Right atrium auricular region (tissue), 2 donors: Measurements from ENCODE around the gene KRT33A. TPM values are rescaled to one million over a fixed set of nuclear protein-coding genes. Genes with fewer than 3 reads are reported as not detected.

Experiments
- DNase-seq: peaks from one replicate; pipeline ENCODE4 v3.0.0-alpha.2; 2019; ENCODE audit warnings: low spot score
- H3K27ac ChIP-seq, 2 donors: fragments of 200-600 bp; sonication (generic); 1 replicate in 1 of 2; 2 replicates in 1 of 2; pipeline ENCODE4 v1.5.1; 2016 to 2019
- H3K27me3 ChIP-seq, 2 donors: fragments of 200-600 bp; sonication (generic); one replicate each; pipeline versions ENCODE4 v1.5.1 to v1.6.0; 2017 to 2019
- H3K36me3 ChIP-seq: fragments of 200-600 bp; sonication (generic); one replicate; pipeline ENCODE4 v1.5.1; 2016
- H3K4me1 ChIP-seq, 2 donors: fragments of 200-600 bp; sonication (generic); one replicate each; pipeline versions ENCODE4 v1.5.1 to v1.6.0; 2017 to 2019
- H3K4me3 ChIP-seq, 2 donors: fragments of 200-600 bp; sonication (generic); 1 replicate in 1 of 2; 2 replicates in 1 of 2; pipeline ENCODE4 v1.5.1; 2017 to 2019; ENCODE audit warnings: mild to moderate bottlenecking in 1 of 2, moderate library complexity in 1 of 2
- H3K9me3 ChIP-seq, 2 donors: fragments of 200-600 bp; sonication (generic); one replicate each; pipeline ENCODE4 v1.5.1; 2019
- CTCF ChIP-seq, 2 donors: fragments of 200-600 bp; sonication (generic); IDR thresholded peaks; one replicate each; pipeline ENCODE4 v1.5.1; 2019; ENCODE audit warnings: antibody characterized with exemption in 2 of 2
- total RNA-seq, 2 donors: library from RNA; depleted of rRNA; stranded (reverse); fragments of >200 nt; gene quantifications; one replicate each; pipeline ENCODE4 v1.1.0, GENCODE V29; 2016

KRT33A gene
- total RNA-seq, 2 donors from 2014 or later, result not detected

- DNase-seq, result no peak
- Histone ChIP-seq H3K4me1 (no peaks in the 10 kb centered on the region), H3K9me3 (no peaks in the 10 kb centered on the region), H3K4me3 (no peak overlapping the region), H3K36me3 (no peaks in the 10 kb centered on the region), H3K27me3 (no peaks in the 10 kb centered on the region), H3K27ac (no peak overlapping the region)
- TF ChIP-seq CTCF (IDR thresholded peaks at IDR 0.05), result no peak
Measured at GRCh38 chr17:41331606-41332005, 19.0 kb downstream of the KRT33A start.

- no peak for DNase-seq
- H3K27me3 ChIP-seq, result no peaks in the 10 kb centered on the region
Measured at GRCh38 chr17:41329279-41329948, 21.2 kb downstream of the KRT33A start.

GRCh38 chr17:41328207-41328606 lies 22.4 kb downstream of the KRT33A start:
- H3K4me3 ChIP-seq, result no peak overlapping the region
- H3K27me3 ChIP-seq, result no peaks in the 10 kb centered on the region
- no peak for DNase-seq
- H3K9me3 ChIP-seq, result no peaks in the 10 kb centered on the region
- H3K36me3 ChIP-seq, result no peaks in the 10 kb centered on the region
- H3K27ac ChIP-seq, result no peak overlapping the region
- no peak for TF ChIP-seq CTCF (IDR thresholded peaks at IDR 0.05)
- no peaks in the 10 kb centered on the region for H3K4me1 ChIP-seq

More at GRCh38 chr17:41329279-41329948, 21.2 kb downstream of the KRT33A start:
- H3K9me3 ChIP-seq, result no peaks in the 10 kb centered on the region
- TF ChIP-seq CTCF (IDR thresholded peaks at IDR 0.05), result peak; percentile 33 to 54
- no peak overlapping the region for H3K4me3 ChIP-seq
- H3K27ac ChIP-seq, result no peak overlapping the region
- no peaks in the 10 kb centered on the region for H3K4me1 ChIP-seq
- no peaks in the 10 kb centered on the region for H3K36me3 ChIP-seq

GRCh38 chr17:41327411-41328120 lies 23.1 kb downstream of the KRT33A start:
- DNase-seq, result no peak
- Histone ChIP-seq H3K36me3 (no peaks in the 10 kb centered on the region), H3K4me3 (no peak overlapping the region), H3K27ac (no peak overlapping the region), H3K9me3 (no peaks in the 10 kb centered on the region), H3K4me1 (no peaks in the 10 kb centered on the region), H3K27me3 (no peaks in the 10 kb centered on the region)
- no peak for TF ChIP-seq CTCF (IDR thresholded peaks at IDR 0.05)

DNA sequence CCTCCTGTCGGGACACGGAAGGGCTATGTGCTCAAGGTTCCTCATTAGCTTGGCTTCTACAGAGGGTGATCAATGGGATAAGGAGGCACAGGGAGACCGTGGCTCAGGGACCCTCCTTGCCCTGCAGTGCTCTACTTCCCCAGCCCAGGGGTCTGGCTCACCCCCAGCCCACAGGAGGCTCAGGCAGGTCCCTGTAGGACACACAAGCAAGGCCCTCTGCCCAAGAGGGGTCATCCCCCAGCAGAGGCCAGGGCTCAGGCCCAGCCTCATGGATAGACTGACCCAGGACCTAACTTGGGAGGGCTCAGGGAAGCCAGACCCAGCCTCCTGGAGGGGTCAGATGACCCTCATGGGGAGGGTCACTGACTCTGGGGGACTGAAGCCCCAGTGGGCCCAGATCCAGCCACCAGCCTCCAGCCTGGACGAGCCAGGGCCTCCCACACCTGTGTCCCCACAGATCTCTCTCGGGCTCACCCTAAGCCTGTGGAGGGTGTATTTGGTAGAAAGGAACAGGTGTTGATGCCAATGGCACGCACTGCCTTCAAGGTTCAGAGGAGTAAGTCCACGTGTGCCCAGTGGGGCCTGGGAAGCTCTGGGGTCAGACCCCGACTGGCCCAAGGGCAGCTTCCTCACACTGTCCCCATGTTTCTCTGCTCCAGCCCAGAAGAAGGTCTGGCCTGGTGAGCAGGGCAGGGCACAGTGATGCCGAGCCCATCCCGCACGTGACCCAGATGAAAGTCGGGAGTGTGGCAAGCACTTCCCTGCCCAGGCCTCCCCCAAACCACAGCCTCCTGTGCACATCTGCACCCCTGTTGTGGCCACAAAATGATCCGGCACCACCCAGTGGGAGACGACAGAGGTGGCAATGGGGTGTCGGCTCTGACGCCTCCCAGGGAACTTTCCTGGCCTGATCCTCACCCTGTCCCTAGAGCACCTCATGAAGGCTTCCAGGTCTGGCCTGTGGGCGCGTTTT lies 24.2 kb downstream of the KRT33A start:
- Histone ChIP-seq H3K9me3 (no peaks in the 10 kb centered on the region), H3K4me3 (no peak overlapping the region), H3K27ac (no peak overlapping the region), H3K27me3 (no peaks in the 10 kb centered on the region), H3K4me1 (no peaks in the 10 kb centered on the region), H3K36me3 (no peaks in the 10 kb centered on the region)
- DNase-seq, result no peak
- no peak for TF ChIP-seq CTCF (IDR thresholded peaks at IDR 0.05)
